Measurements from ENCODE around the gene SLC37A2. TPM values are rescaled to one million over a fixed set of nuclear protein-coding genes. Genes with fewer than 3 reads are reported as not detected.

The SLC37A2 gene
- total RNA-seq, 4 donors from 2014 or later: 0.88 to 6.6 (median 2.6) TPM

- no peaks in the 10 kb centered on the region for H3K9me3 ChIP-seq
- DNase-seq: no peak
- TF ChIP-seq CTCF (IDR thresholded peaks at IDR 0.05): no peak
- no peak for TF ChIP-seq POLR2A (IDR thresholded peaks at IDR 0.05)
- no peaks in the 10 kb centered on the region for H3K27me3 ChIP-seq
- H3K36me3 ChIP-seq: no peaks in the 10 kb centered on the region
- H3K4me3 ChIP-seq: no peak overlapping the region
- H3K27ac ChIP-seq: no peak overlapping the region
- H3K4me1 ChIP-seq: peaks cover 0 to 3% (median 0%) of the 10 kb centered on the region in 4 donors
Measured at GRCh38 chr11:125078516-125079140, 15.5 kb downstream of the SLC37A2 start.

GRCh38 chr11:125079151-125079877 is 16.2 kb downstream of the SLC37A2 start:
- DNase-seq: no peak
- H3K4me1 ChIP-seq: no peaks in the 10 kb centered on the region
- H3K27ac ChIP-seq: no peak overlapping the region
- no peaks in the 10 kb centered on the region for H3K9me3 ChIP-seq
- no peaks in the 10 kb centered on the region for H3K27me3 ChIP-seq
- no peak overlapping the region for H3K4me3 ChIP-seq
- H3K36me3 ChIP-seq: no peaks in the 10 kb centered on the region
- no peak for TF ChIP-seq POLR2A (IDR thresholded peaks at IDR 0.05)
- no peak for TF ChIP-seq CTCF (IDR thresholded peaks at IDR 0.05)

- Histone ChIP-seq H3K9me3 (no peaks in the 10 kb centered on the region), H3K36me3 (no peaks in the 10 kb centered on the region), H3K4me1 (no peaks in the 10 kb centered on the region), H3K4me3 (no peak overlapping the region), H3K27me3 (no peaks in the 10 kb centered on the region), H3K27ac (no peak overlapping the region)
- no peak for TF ChIP-seq POLR2A (IDR thresholded peaks at IDR 0.05)
- TF ChIP-seq CTCF (IDR thresholded peaks at IDR 0.05): no peak
- no peak for DNase-seq
Measured at GRCh38 chr11:125079878-125080530, 16.9 kb downstream of the SLC37A2 start.

GRCh38 chr11:125080531-125080911 is 17.4 kb downstream of the SLC37A2 start:
- TF ChIP-seq CTCF (IDR thresholded peaks at IDR 0.05): no peak
- no peak for TF ChIP-seq POLR2A (IDR thresholded peaks at IDR 0.05)
- H3K27me3 ChIP-seq: no peaks in the 10 kb centered on the region
- H3K27ac ChIP-seq: no peak overlapping the region
- H3K4me1 ChIP-seq: no peaks in the 10 kb centered on the region
- H3K9me3 ChIP-seq: no peaks in the 10 kb centered on the region
- DNase-seq: no peak
- H3K4me3 ChIP-seq: no peak overlapping the region
- H3K36me3 ChIP-seq: no peaks in the 10 kb centered on the region

- no peaks in the 10 kb centered on the region for H3K36me3 ChIP-seq
- H3K27me3 ChIP-seq: no peaks in the 10 kb centered on the region
- H3K4me3 ChIP-seq: no peak overlapping the region
- DNase-seq: peak in 1 of 3 donors; percentile 36
- no peak overlapping the region for H3K27ac ChIP-seq
- H3K9me3 ChIP-seq: no peaks in the 10 kb centered on the region
- TF ChIP-seq CTCF (IDR thresholded peaks at IDR 0.05) (no peak), POLR2A (IDR thresholded peaks at IDR 0.05) (no peak)
- no peaks in the 10 kb centered on the region for H3K4me1 ChIP-seq
Measured at GRCh38 chr11:125081098-125081798, 18.1 kb downstream of the SLC37A2 start.
